PFSK-1 (cell line): Measurements from ENCODE around the gene CFAP91.

Experiments
- FOXP2 ChIP-seq: optimal IDR thresholded peaks from 2 replicates; pipeline ENCODE3; 2011; ENCODE audit warnings: borderline replicate concordance, control low read depth, inconsistent platforms; ENCODE audit not compliant: insufficient read depth; ENCODE audit errors: extremely low read length, extremely low read depth
- POLR2AphosphoS5 ChIP-seq: IDR thresholded peaks from 2 replicates; pipeline ENCODE4 v1.6.1; 2012; ENCODE audit warnings: low read depth, mild to moderate bottlenecking, control low read depth, low read length, moderate library complexity
- SIN3A ChIP-seq: IDR thresholded peaks from 2 replicates; pipeline ENCODE4 v1.6.1; 2012; ENCODE audit warnings: mild to moderate bottlenecking, low read length, moderate library complexity, borderline replicate concordance; ENCODE audit not compliant: insufficient read depth
- TAF1 ChIP-seq: IDR thresholded peaks from 2 replicates; pipeline ENCODE4 v1.6.1; 2012; ENCODE audit warnings: low read length, control low read depth, borderline replicate concordance; ENCODE audit not compliant: insufficient read depth
- TF ChIP-seq, protein P1 (sequence below), 2 experiments: IDR thresholded peaks; 2 replicates each; pipeline versions ENCODE4 v1.6.1 to v1.8.0; 2011 to 2012; ENCODE audit warnings: low read depth in 2 of 2, low read length in 2 of 2, control low read depth in 1 of 2, inconsistent platforms in 1 of 2, mild to moderate bottlenecking in 1 of 2, moderate library complexity in 1 of 2; ENCODE audit not compliant: insufficient read depth in 1 of 2

The CFAP91 gene

DNA sequence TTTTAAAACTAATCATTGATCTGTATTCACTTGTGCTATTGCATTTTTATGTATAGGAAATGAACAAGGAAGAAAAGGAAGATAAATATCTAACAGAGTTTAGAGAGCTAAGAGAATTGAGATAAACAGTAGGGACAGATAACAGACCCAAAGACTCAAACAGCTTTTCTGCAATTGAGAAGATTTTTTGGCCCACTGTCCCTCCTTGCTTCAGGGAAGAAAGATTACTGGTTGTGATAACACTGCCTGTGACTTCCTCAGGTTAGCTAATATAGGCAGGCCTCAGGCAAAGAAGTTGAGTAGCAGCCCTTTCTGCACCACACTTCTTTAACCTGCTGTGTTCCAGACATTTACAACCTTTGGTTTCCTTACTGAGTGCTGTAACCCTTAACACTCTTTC, 22.9 kb upstream of the CFAP91 start:
- no peak for TF ChIP-seq TAF1
- TF ChIP-seq, protein P1, sequence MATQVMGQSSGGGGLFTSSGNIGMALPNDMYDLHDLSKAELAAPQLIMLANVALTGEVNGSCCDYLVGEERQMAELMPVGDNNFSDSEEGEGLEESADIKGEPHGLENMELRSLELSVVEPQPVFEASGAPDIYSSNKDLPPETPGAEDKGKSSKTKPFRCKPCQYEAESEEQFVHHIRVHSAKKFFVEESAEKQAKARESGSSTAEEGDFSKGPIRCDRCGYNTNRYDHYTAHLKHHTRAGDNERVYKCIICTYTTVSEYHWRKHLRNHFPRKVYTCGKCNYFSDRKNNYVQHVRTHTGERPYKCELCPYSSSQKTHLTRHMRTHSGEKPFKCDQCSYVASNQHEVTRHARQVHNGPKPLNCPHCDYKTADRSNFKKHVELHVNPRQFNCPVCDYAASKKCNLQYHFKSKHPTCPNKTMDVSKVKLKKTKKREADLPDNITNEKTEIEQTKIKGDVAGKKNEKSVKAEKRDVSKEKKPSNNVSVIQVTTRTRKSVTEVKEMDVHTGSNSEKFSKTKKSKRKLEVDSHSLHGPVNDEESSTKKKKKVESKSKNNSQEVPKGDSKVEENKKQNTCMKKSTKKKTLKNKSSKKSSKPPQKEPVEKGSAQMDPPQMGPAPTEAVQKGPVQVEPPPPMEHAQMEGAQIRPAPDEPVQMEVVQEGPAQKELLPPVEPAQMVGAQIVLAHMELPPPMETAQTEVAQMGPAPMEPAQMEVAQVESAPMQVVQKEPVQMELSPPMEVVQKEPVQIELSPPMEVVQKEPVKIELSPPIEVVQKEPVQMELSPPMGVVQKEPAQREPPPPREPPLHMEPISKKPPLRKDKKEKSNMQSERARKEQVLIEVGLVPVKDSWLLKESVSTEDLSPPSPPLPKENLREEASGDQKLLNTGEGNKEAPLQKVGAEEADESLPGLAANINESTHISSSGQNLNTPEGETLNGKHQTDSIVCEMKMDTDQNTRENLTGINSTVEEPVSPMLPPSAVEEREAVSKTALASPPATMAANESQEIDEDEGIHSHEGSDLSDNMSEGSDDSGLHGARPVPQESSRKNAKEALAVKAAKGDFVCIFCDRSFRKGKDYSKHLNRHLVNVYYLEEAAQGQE (IDR thresholded peaks at IDR 0.05; ENCODE audit: insufficient read depth in 1 of 2, low read depth in 2 of 2, low read length in 2 of 2), result no peak
- TF ChIP-seq FOXP2, result no peak
- TF ChIP-seq POLR2AphosphoS5, result no peak
- no peak for TF ChIP-seq SIN3A

DNA sequence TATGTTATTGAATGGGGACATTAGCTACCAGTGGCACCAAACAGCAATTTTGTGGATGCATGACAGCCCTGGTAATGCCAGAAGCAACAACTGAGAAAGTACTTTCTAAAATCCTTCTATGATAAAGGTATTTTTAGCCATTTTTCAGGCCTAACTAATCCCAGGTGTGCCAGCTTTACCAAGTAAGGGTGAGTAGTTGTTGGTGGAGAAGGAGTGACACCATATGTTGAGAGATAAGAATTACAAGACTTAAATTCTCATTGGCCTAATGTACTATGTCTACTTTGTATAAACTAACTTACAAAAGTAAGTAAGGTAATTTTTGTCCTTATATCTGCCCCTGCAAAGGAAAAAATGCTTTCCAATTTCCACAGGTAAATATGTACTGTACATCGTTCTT, 21.5 kb upstream of the CFAP91 start:
- no peak for TF ChIP-seq FOXP2
- TF ChIP-seq, protein P1 (IDR thresholded peaks at IDR 0.05; ENCODE audit: insufficient read depth in 1 of 2, low read depth in 2 of 2, low read length in 2 of 2), result no peak
- no peak for TF ChIP-seq POLR2AphosphoS5
- TF ChIP-seq TAF1, result no peak
- TF ChIP-seq SIN3A, result no peak

DNA sequence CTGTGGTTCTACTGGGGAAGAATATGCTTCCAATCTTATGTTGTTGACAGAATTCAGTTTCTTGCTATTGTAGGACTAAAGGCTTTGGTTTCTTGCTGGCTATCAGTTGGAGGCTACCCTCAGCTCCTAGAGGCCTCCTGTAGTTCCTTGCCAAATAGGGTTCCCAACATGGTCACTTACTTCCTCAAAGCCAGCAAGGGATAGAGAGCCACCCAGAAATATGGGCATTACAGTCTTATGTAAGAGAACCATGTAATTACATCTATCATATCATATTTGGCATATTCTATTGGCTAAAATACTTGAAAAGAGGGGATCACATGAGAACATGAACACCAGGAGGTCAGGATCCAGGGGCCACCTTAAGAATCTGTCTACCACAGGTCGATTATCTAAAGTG, 19.4 kb upstream of the CFAP91 start:
- TF ChIP-seq SIN3A, result no peak
- TF ChIP-seq POLR2AphosphoS5, result no peak
- TF ChIP-seq TAF1, result no peak
- TF ChIP-seq, protein P1 (IDR thresholded peaks at IDR 0.05; ENCODE audit: insufficient read depth in 1 of 2, low read depth in 2 of 2, low read length in 2 of 2), result no peak

DNA sequence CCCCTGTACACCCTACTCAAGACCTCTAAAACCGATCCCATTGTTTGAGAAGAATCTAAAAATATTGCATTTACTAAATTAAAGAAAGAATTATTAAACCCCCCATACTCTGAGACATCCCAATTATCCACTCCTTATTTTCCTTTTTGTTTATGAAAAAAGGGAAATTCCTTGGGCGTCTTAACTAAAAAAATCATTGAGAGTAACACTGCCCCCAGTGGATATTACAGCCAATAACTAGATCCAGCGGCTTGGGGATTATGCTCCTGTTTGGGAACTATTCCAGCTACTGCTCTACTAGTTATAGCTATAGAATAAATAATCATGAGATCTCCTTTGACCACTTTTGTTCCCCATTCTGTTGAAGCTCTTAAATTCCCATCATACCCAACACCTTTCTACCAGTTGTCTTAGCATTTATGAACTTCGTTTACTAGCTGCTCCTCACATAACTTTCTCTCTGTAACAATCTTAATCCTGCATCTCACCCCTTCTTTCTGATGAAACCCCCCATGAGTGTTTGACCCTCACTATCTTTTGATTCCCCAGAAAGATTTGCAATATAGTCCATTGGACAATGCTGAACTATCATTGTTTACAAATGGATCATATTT, 12.7 kb upstream of the CFAP91 start:
- TF ChIP-seq SIN3A (no peak), FOXP2 (no peak), TAF1 (no peak), POLR2AphosphoS5 (no peak)
- TF ChIP-seq, protein P1 (IDR thresholded peaks at IDR 0.05; ENCODE audit: insufficient read depth in 1 of 2, low read depth in 2 of 2, low read length in 2 of 2), result no peak

DNA sequence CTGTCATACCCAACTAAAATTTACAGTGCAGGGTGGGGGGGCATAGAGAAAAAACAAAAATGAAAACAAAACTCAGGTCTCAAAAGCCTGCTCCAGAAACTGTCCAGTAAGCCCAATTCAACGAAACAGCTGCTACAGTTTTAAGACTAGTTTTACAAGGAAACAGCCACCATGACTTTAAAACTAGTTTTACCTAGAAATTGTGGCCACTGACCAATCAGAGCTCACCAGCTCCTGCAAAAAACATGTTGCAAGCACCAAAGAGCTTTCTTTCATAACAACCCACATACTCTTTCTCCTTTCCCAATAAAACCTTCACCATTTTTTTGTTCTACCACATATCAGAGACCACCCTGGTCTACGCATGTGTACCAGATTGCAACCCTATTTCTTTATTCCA, 7.3 kb upstream of the CFAP91 start:
- TF ChIP-seq POLR2AphosphoS5 (no peak), SIN3A (no peak), FOXP2 (no peak), TAF1 (no peak)
- TF ChIP-seq, protein P1 (IDR thresholded peaks at IDR 0.05; ENCODE audit: insufficient read depth in 1 of 2, low read depth in 2 of 2, low read length in 2 of 2), result no peak
